CD4-positive, alpha-beta T cell treated with Interleukin-1 beta for 1 hour (primary cell): ENCODE data around the gene KIF17.
"Not testable (repeated sequence)": the region's sequence is repeated elsewhere in the genome, so short reads cannot be mapped to it uniquely, and the experiment has no call there.

Experiments
- DNase-seq, 2 donors: peaks; one replicate each; pipeline ENCODE4 v3.0.0-alpha.2; 2020 to 2022

KIF17 gene

GRCh38 chr1:20685099-20685662, 32.6 kb downstream of the KIF17 start:
- DNase-seq: no peak

- no peak for DNase-seq
Measured at GRCh38 chr1:20684651-20685050, 33.2 kb downstream of the KIF17 start.

GRCh38 chr1:20684050-20684620, 33.7 kb downstream of the KIF17 start:
- no peak for DNase-seq

GRCh38 chr1:20683614-20684013, 34.2 kb downstream of the KIF17 start:
- no peak for DNase-seq

GRCh38 chr1:20682571-20683236, 35.1 kb downstream of the KIF17 start:
- peak in 1 of 2 donors; percentile 10 for DNase-seq

- no peak for DNase-seq
Measured at GRCh38 chr1:20681999-20682398, 35.8 kb downstream of the KIF17 start.

GRCh38 chr1:20680269-20680668, 37.5 kb downstream of the KIF17 start:
- no peak for DNase-seq

GRCh38 chr1:20678599-20678998, 39.2 kb downstream of the KIF17 start:
- no peak for DNase-seq

GRCh38 chr1:20673626-20674025, 44.2 kb downstream of the KIF17 start:
- DNase-seq: not testable (repeated sequence)

GRCh38 chr1:20672265-20672632, 45.6 kb downstream of the KIF17 start:
- no peak for DNase-seq

GRCh38 chr1:20670936-20671335, 46.9 kb downstream of the KIF17 start:
- no peak for DNase-seq

GRCh38 chr1:20668581-20668980, 49.2 kb downstream of the KIF17 start:
- no peak for DNase-seq

- no peak for DNase-seq
Measured at GRCh38 chr1:20666804-20667203, 51.0 kb downstream of the KIF17 start.

GRCh38 chr1:20666146-20666545, 51.7 kb downstream of the KIF17 start:
- DNase-seq: no peak

GRCh38 chr1:20665726-20666125, 52.1 kb downstream of the KIF17 start:
- no peak for DNase-seq

GRCh38 chr1:20663969-20664715, 53.7 kb downstream of the KIF17 start:
- no peak for DNase-seq

- DNase-seq: no peak
Measured at GRCh38 chr1:20663365-20663764, 54.4 kb downstream of the KIF17 start.

- no peak for DNase-seq
Measured at GRCh38 chr1:20662110-20662475, 55.7 kb downstream of the KIF17 start.

GRCh38 chr1:20661207-20662109, 56.3 kb downstream of the KIF17 start, which contains the start of gene DDOST:
Gene DDOST, minus strand, starts transcription at chr1:20661369. Its CDS starts 19 bp downstream, at chr1:20661350.
- peak; percentile 96 for DNase-seq

- DNase-seq: peak in 1 of 2 donors; percentile 21
Measured at GRCh38 chr1:20660847-20661206, 57.0 kb downstream of the KIF17 start.

- DNase-seq: no peak
Measured at GRCh38 chr1:20660363-20660762, 57.4 kb downstream of the KIF17 start.

GRCh38 chr1:20658166-20658915, 59.5 kb downstream of the KIF17 start:
- DNase-seq: no peak
